Stimulated activated naive B cell treated with anti-CD40 and anti-IgM and Interleukin-4, amounts not matched to agents 10 μg/mL and 1 μg/mL and 100 μg/mL, for 72 hours (primary cell): ENCODE measurements around the gene ZNF224.
"Not testable (repeated sequence)": the region's sequence is repeated elsewhere in the genome, so short reads cannot be mapped to it uniquely, and the experiment has no call there.

Experiments used
- ATAC-seq, 2 donors: fragments of 150-1000 bp; cut with Tn5 transposase; replicated peaks; 2 replicates each; pipeline ENCODE4 v1.10.0; 2021; ENCODE audit warnings: moderate library complexity in 1 of 2
- DNase-seq: peaks from one replicate; pipeline ENCODE4 v3.0.0; 2021
- H3K27ac Mint-ChIP-seq: one replicate; pipeline ENCODE4 v1.8.0; 2022; ENCODE audit warnings: mild to moderate bottlenecking, mixed read lengths
- H3K27me3 Mint-ChIP-seq, 2 donors: one replicate each; pipeline ENCODE4 v1.8.0; 2022; ENCODE audit warnings: mixed read lengths in 2 of 2
- H3K36me3 Mint-ChIP-seq, 2 donors: one replicate each; pipeline ENCODE4 v1.8.0; 2022; ENCODE audit warnings: mixed read lengths in 2 of 2, mild to moderate bottlenecking in 1 of 2
- H3K4me1 Mint-ChIP-seq, 2 donors: one replicate each; pipeline ENCODE4 v1.8.0; 2022; ENCODE audit warnings: mixed read lengths in 2 of 2, mild to moderate bottlenecking in 1 of 2
- H3K4me3 Mint-ChIP-seq, 2 donors: one replicate each; pipeline ENCODE4 v1.8.0; 2022; ENCODE audit warnings: mild to moderate bottlenecking in 2 of 2, mixed read lengths in 2 of 2, moderate library complexity in 1 of 2
- H3K9me3 Mint-ChIP-seq, 2 donors: one replicate each; pipeline ENCODE4 v1.8.0; 2022; ENCODE audit warnings: mixed read lengths in 2 of 2, mild to moderate bottlenecking in 1 of 2

The ZNF224 gene

DNA sequence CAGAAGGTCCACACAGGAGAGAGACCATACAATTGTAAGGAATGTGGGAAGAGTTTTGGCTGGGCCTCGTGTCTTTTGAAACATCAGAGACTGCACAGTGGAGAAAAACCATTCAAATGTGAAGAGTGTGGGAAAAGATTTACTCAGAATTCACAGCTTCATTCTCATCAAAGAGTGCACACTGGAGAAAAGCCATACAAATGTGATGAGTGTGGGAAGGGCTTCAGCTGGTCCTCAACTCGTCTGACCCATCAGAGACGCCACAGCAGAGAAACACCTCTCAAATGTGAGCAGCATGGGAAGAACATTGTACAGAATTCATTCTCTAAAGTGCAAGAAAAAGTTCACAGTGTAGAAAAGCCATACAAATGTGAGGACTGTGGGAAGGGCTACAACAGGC lies 13.6 kb downstream of the ZNF224 start:
- Mint-ChIP-seq H3K27ac (no peak overlapping the region), H3K27me3 (no peaks in the 10 kb centered on the region), H3K4me3 (no peak overlapping the region), H3K36me3 (peaks cover 56 to 79% of the 10 kb centered on the region in 2 donors), H3K9me3 (peaks cover 38 to 41% of the 10 kb centered on the region in 2 donors), H3K4me1 (peaks cover 5 to 7% of the 10 kb centered on the region in 2 donors)
- no peak for ATAC-seq
- DNase-seq: no peak

DNA sequence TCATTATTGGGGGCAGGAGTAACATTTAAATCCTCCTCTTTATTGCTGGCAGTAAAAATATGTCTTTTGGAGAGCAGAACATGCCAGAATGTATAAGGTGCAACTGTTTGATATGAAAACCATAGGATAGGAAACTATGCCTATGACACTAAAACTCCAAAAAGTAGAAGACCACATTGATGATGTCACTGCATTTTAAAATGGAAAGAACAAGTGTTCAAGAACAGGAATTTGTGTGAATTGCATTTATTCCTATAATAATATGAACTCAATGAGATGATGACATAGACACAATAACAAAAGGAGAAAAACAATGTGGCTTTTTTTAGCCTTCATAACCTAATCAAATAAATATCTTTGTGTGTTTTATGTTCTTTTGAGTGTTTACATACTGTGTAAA lies 15.3 kb downstream of the ZNF224 start:
- ATAC-seq: no peak

GRCh38 chr19:44111910-44112463 lies 17.8 kb downstream of the ZNF224 start:
- ATAC-seq: no peak
- peaks cover 8 to 17% of the 10 kb centered on the region in 2 donors for H3K4me1 Mint-ChIP-seq
- peak overlapping the region; percentile 38 for H3K27ac Mint-ChIP-seq
- peaks cover 24 to 27% of the 10 kb centered on the region in 2 donors for H3K9me3 Mint-ChIP-seq
- H3K36me3 Mint-ChIP-seq: peaks cover 28 to 53% of the 10 kb centered on the region in 2 donors
- peak overlapping the region; percentile 62 to 76 for H3K4me3 Mint-ChIP-seq
- no peaks in the 10 kb centered on the region for H3K27me3 Mint-ChIP-seq
- peak; percentile 10 for DNase-seq

More for the DNA sequence above, 15.3 kb downstream of the ZNF224 start:
- no peak overlapping the region for H3K27ac Mint-ChIP-seq
- DNase-seq: no peak
- H3K4me3 Mint-ChIP-seq: no peak overlapping the region
- peaks cover 32 to 33% of the 10 kb centered on the region in 2 donors for H3K9me3 Mint-ChIP-seq
- peaks cover 5 to 14% of the 10 kb centered on the region in 2 donors for H3K4me1 Mint-ChIP-seq
- H3K27me3 Mint-ChIP-seq: no peaks in the 10 kb centered on the region
- peaks cover 42 to 62% of the 10 kb centered on the region in 2 donors for H3K36me3 Mint-ChIP-seq

DNA sequence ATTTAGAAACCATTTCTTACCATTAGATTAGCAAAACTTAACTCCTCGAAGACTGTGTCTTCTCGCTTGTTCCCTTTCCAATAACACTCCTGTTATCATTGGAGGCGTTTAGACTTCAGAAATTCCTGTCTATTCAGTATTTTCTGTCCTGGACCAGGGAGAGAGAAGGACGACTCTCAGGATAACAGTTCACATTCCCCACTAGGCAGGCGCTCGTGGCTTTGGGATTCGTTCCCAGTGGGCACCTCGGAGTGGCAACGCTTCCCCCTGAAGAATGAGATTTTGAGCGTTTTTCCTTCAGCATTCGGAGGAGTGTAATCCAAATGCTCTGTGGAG lies 18.6 kb downstream of the ZNF224 start:
- Mint-ChIP-seq H3K27me3 (no peaks in the 10 kb centered on the region), H3K4me1 (peaks cover 8 to 17% of the 10 kb centered on the region in 2 donors), H3K4me3 (peak overlapping the region; percentile 96 to 99), H3K9me3 (peaks cover 18 to 19% of the 10 kb centered on the region in 2 donors), H3K27ac (peak overlapping the region; percentile 93), H3K36me3 (peaks cover 24 to 51% of the 10 kb centered on the region in 2 donors)
- ATAC-seq (no peak), DNase-seq (no peak)

- peaks cover 14% of the 10 kb centered on the region in 2 donors for H3K9me3 Mint-ChIP-seq
- ATAC-seq (peak; percentile 94 to 96), DNase-seq (peak; percentile 90)
- peak within 1 kb of the TSS; percentile 96 to 99 for H3K4me3 Mint-ChIP-seq
- H3K27me3 Mint-ChIP-seq: no peaks in the 10 kb centered on the region
- peaks cover 19 to 50% of the 10 kb centered on the region in 2 donors for H3K36me3 Mint-ChIP-seq
- H3K4me1 Mint-ChIP-seq: peaks cover 8 to 17% of the 10 kb centered on the region in 2 donors
- peak within 1 kb of the TSS; percentile 93 for H3K27ac Mint-ChIP-seq
Observed at GRCh38 chr19:44113138-44113783, 19.1 kb downstream of the ZNF224 start, which contains the start of gene ZNF225. ZNF225 (plus strand) TSS chr19:44113399; CDS start chr19:44115828, 2,429 bp downstream.

DNA sequence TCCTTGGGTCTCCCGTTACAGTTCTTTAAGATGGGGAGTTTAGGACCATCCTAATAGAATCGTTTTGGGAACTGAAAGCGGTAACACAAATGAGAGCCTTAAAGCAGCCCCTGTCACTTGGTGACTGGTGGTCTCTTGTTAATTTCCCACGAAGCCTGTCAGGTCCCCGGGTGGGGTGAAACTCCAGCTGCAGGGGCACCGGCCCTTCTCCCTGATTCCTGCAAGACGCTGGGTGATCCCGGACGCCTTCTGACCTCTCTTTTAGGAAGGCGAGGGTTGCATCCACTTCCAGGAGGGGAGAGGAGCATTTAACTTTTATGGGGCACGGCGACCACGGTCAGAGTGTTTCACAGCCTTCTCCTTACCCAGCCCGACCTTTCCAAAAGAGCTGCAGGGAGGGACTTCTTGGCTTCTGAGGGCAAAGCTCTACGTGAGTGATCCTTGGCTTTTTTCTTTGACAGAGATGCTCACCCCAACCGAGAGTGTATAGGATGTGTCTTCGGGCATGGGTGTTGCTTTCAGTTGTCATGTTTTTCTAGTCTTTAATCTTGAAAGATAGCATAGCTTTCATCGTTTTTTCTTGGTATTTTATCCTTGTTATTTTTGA lies 19.7 kb downstream of the ZNF224 start:
- DNase-seq (no peak), ATAC-seq (peak; percentile 41 to 44)
- no peaks in the 10 kb centered on the region for H3K27me3 Mint-ChIP-seq
- H3K4me3 Mint-ChIP-seq: peak overlapping the region; percentile 96 to 99
- peaks cover 8 to 17% of the 10 kb centered on the region in 2 donors for H3K4me1 Mint-ChIP-seq
- H3K36me3 Mint-ChIP-seq: peaks cover 23 to 52% of the 10 kb centered on the region in 2 donors
- peaks cover 13% of the 10 kb centered on the region in 2 donors for H3K9me3 Mint-ChIP-seq
- H3K27ac Mint-ChIP-seq: peak overlapping the region; percentile 93

GRCh38 chr19:44121162-44121561 lies 27.0 kb downstream of the ZNF224 start:
- not testable (repeated sequence) for DNase-seq, ATAC-seq, H3K27me3 Mint-ChIP-seq, H3K4me3 Mint-ChIP-seq, H3K27ac Mint-ChIP-seq
- Mint-ChIP-seq H3K4me1 (peaks cover 3 to 14% of the 10 kb centered on the region in 2 donors), H3K36me3 (peaks cover 83 to 91% of the 10 kb centered on the region in 2 donors), H3K9me3 (peaks cover 38 to 44% of the 10 kb centered on the region in 2 donors)

DNA sequence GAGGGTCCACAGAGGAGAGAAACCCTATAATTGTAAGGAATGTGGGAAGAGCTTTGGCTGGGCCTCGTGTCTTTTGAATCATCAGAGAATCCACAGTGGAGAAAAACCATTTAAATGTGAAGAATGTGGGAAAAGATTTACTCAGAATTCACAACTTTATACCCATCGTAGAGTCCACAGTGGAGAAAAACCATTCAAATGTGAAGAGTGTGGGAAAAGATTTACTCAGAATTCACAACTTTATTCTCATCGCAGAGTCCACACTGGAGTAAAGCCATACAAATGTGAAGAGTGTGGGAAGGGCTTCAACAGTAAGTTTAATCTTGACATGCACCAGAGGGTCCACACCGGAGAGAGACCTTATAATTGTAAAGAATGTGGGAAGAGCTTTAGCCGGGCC lies 37.8 kb downstream of the ZNF224 start:
- H3K27ac Mint-ChIP-seq: no peak overlapping the region
- ATAC-seq: no peak

GRCh38 chr19:44141191-44142058 lies 47.3 kb downstream of the ZNF224 start, which contains the start of gene ZNF234:
ZNF234 (plus strand) TSS chr19:44141554; CDS start chr19:44144633, 3,079 bp downstream.
- H3K4me1 Mint-ChIP-seq: peaks cover 11 to 24% of the 10 kb centered on the region in 2 donors

More for the DNA sequence above, 37.8 kb downstream of the ZNF224 start:
- DNase-seq: no peak
- Mint-ChIP-seq H3K4me3 (no peak overlapping the region), H3K27me3 (no peaks in the 10 kb centered on the region), H3K9me3 (peaks cover 4 to 8% of the 10 kb centered on the region in 2 donors), H3K4me1 (no peaks in the 10 kb centered on the region), H3K36me3 (peaks cover 35 to 46% of the 10 kb centered on the region in 2 donors)

DNA sequence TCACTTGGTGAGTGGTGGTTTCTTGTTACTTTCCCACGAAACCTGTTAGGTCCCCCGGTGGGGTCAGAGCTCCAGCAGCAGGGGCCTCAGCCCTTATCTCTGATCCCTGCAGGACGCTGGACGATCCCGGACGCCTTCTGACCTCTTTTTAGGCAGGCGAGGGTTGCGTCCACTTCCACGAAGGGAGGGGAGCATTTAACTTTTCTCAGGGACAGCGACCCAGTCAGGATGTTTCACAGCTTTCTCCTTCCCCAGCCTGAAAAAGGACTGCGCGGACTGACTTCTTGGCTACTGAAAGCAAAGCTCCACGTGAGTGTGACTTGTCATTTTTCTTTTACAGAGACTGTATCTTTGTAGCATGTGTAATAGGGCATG lies 47.9 kb downstream of the ZNF224 start:
- H3K27me3 Mint-ChIP-seq: no peaks in the 10 kb centered on the region
- H3K27ac Mint-ChIP-seq: peak overlapping the region; percentile 98
- H3K4me1 Mint-ChIP-seq: peaks cover 11 to 24% of the 10 kb centered on the region in 2 donors
- ATAC-seq (peak; percentile 1 to 19), DNase-seq (no peak)
- H3K36me3 Mint-ChIP-seq: peaks cover 22 to 25% of the 10 kb centered on the region in 2 donors
- H3K9me3 Mint-ChIP-seq: no peaks in the 10 kb centered on the region
- peak overlapping the region; percentile 98 to 99 for H3K4me3 Mint-ChIP-seq

More at GRCh38 chr19:44141191-44142058, 47.3 kb downstream of the ZNF224 start, which contains the start of gene ZNF234:
- no peaks in the 10 kb centered on the region for H3K27me3 Mint-ChIP-seq
- DNase-seq (peak; percentile 65), ATAC-seq (peak; percentile 90 to 94)
- peak within 1 kb of the TSS; percentile 98 for H3K27ac Mint-ChIP-seq
- H3K36me3 Mint-ChIP-seq: peaks cover 22 to 24% of the 10 kb centered on the region in 2 donors
- H3K4me3 Mint-ChIP-seq: peak within 1 kb of the TSS; percentile 98 to 99
- H3K9me3 Mint-ChIP-seq: no peaks in the 10 kb centered on the region

DNA sequence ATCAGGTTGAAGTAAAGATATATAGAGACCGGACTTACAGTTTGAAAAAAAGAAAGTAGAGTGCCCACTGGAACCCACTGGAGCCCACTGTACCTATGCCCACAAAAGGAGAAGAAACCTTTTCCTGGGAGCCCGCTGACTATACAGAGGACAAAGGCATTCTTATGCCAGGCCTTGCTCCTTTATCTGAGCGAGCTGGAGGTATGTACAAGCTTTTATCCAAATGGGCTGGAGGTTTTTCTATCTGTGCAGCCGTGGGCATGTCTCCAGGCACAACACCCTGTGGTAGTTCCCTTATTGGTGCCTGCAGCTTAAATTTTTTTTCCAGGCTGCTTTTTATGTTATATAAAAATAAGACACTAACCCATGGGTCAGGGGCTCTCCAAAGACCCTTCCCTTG lies 55.6 kb downstream of the ZNF224 start:
- Mint-ChIP-seq H3K9me3 (peaks cover 10 to 20% of the 10 kb centered on the region in 2 donors), H3K27ac (no peak overlapping the region), H3K27me3 (no peaks in the 10 kb centered on the region), H3K4me3 (no peak overlapping the region), H3K4me1 (peaks cover 0 to under 1% of the 10 kb centered on the region in 2 donors), H3K36me3 (peaks cover 72 to 76% of the 10 kb centered on the region in 2 donors)
- DNase-seq (no peak), ATAC-seq (no peak)

GRCh38 chr19:44151491-44151890 lies 57.3 kb downstream of the ZNF224 start:
- Mint-ChIP-seq H3K4me3 (no peak overlapping the region), H3K4me1 (no peaks in the 10 kb centered on the region), H3K9me3 (peaks cover 14 to 26% of the 10 kb centered on the region in 2 donors), H3K27me3 (no peaks in the 10 kb centered on the region), H3K27ac (no peak overlapping the region), H3K36me3 (peaks cover 70 to 76% of the 10 kb centered on the region in 2 donors)
- ATAC-seq (no peak), DNase-seq (no peak)

GRCh38 chr19:44156475-44156874 lies 62.3 kb downstream of the ZNF224 start:
- Mint-ChIP-seq H3K4me3 (no peak overlapping the region), H3K9me3 (peaks cover 32 to 37% of the 10 kb centered on the region in 2 donors), H3K36me3 (peaks cover 52 to 63% of the 10 kb centered on the region in 2 donors), H3K4me1 (no peaks in the 10 kb centered on the region), H3K27me3 (no peaks in the 10 kb centered on the region), H3K27ac (no peak overlapping the region)
- DNase-seq: no peak
- ATAC-seq: no peak
